ENCODE data around the gene COL1A1. TPM values are rescaled to one million over a fixed set of nuclear protein-coding genes. Genes with fewer than 3 reads are reported as not detected.

COL1A1 gene
- total and polyA plus RNA-seq, 2 of the 13 experiments (the other 11 are each of a cell fraction or from before 2014, with no cell fraction given) = 0.05 TPM; not detected in 1

- TF ChIP-seq FOXO4 (CRISPR knock-in tag; conservative IDR thresholded peaks at IDR 0.05) (0 out of 2 replicates have a peak, but pooled peaks have one; percentile 84), ZNF7 (CRISPR knock-in tag; IDR thresholded peaks at IDR 0.05) (no peak), ZNF563 (CRISPR knock-in tag; IDR thresholded peaks at IDR 0.05) (no peak; the same call in 1 of the 2 replicates), ZNF10 (CRISPR knock-in tag; IDR thresholded peaks at IDR 0.05; ENCODE audit: borderline replicate concordance, low read depth) (no peak), ZNF296 (CRISPR knock-in tag; conservative IDR thresholded peaks at IDR 0.05) (no peak), AKAP8 (CRISPR knock-in tag; IDR thresholded peaks at IDR 0.05) (no peak), BCL6 (CRISPR knock-in tag; IDR thresholded peaks at IDR 0.05) (peak; percentile 38; the same call in 1 of the 2 replicates), ZSCAN30 (CRISPR knock-in tag; IDR thresholded peaks at IDR 0.05) (no peak), GATAD2A (CRISPR knock-in tag; IDR thresholded peaks at IDR 0.05) (peak; percentile 61; the same call in 1 of the 2 replicates), ZNF564 (CRISPR knock-in tag; IDR thresholded peaks at IDR 0.05) (0 out of 2 replicates have a peak, but pooled peaks have one; percentile 38), RELA (CRISPR knock-in tag; IDR thresholded peaks at IDR 0.05) (0 out of 2 replicates have a peak, but pooled peaks have one; percentile 41), KDM3A (CRISPR knock-in tag; IDR thresholded peaks at IDR 0.05; ENCODE audit: low read depth) (no peak), ZNF468 (CRISPR knock-in tag; IDR thresholded peaks at IDR 0.05) (no peak), ZFP62 (CRISPR knock-in tag; IDR thresholded peaks at IDR 0.05) (no peak), ZNF841 (CRISPR knock-in tag; IDR thresholded peaks at IDR 0.05; ENCODE audit: borderline replicate concordance) (no peak), CHD4 (IDR thresholded peaks at IDR 0.05; ENCODE audit: borderline replicate concordance, low read length) (no peak)
- TF ChIP-seq, protein P1, sequence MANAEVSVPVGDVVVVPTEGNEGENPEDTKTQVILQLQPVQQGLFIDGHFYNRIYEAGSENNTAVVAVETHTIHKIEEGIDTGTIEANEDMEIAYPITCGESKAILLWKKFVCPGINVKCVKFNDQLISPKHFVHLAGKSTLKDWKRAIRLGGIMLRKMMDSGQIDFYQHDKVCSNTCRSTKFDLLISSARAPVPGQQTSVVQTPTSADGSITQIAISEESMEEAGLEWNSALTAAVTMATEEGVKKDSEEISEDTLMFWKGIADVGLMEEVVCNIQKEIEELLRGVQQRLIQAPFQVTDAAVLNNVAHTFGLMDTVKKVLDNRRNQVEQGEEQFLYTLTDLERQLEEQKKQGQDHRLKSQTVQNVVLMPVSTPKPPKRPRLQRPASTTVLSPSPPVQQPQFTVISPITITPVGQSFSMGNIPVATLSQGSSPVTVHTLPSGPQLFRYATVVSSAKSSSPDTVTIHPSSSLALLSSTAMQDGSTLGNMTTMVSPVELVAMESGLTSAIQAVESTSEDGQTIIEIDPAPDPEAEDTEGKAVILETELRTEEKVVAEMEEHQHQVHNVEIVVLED (CRISPR knock-in tag; IDR thresholded peaks at IDR 0.05; ENCODE audit: borderline replicate concordance) = peak; percentile 52
- TF ChIP-seq, protein P2, sequence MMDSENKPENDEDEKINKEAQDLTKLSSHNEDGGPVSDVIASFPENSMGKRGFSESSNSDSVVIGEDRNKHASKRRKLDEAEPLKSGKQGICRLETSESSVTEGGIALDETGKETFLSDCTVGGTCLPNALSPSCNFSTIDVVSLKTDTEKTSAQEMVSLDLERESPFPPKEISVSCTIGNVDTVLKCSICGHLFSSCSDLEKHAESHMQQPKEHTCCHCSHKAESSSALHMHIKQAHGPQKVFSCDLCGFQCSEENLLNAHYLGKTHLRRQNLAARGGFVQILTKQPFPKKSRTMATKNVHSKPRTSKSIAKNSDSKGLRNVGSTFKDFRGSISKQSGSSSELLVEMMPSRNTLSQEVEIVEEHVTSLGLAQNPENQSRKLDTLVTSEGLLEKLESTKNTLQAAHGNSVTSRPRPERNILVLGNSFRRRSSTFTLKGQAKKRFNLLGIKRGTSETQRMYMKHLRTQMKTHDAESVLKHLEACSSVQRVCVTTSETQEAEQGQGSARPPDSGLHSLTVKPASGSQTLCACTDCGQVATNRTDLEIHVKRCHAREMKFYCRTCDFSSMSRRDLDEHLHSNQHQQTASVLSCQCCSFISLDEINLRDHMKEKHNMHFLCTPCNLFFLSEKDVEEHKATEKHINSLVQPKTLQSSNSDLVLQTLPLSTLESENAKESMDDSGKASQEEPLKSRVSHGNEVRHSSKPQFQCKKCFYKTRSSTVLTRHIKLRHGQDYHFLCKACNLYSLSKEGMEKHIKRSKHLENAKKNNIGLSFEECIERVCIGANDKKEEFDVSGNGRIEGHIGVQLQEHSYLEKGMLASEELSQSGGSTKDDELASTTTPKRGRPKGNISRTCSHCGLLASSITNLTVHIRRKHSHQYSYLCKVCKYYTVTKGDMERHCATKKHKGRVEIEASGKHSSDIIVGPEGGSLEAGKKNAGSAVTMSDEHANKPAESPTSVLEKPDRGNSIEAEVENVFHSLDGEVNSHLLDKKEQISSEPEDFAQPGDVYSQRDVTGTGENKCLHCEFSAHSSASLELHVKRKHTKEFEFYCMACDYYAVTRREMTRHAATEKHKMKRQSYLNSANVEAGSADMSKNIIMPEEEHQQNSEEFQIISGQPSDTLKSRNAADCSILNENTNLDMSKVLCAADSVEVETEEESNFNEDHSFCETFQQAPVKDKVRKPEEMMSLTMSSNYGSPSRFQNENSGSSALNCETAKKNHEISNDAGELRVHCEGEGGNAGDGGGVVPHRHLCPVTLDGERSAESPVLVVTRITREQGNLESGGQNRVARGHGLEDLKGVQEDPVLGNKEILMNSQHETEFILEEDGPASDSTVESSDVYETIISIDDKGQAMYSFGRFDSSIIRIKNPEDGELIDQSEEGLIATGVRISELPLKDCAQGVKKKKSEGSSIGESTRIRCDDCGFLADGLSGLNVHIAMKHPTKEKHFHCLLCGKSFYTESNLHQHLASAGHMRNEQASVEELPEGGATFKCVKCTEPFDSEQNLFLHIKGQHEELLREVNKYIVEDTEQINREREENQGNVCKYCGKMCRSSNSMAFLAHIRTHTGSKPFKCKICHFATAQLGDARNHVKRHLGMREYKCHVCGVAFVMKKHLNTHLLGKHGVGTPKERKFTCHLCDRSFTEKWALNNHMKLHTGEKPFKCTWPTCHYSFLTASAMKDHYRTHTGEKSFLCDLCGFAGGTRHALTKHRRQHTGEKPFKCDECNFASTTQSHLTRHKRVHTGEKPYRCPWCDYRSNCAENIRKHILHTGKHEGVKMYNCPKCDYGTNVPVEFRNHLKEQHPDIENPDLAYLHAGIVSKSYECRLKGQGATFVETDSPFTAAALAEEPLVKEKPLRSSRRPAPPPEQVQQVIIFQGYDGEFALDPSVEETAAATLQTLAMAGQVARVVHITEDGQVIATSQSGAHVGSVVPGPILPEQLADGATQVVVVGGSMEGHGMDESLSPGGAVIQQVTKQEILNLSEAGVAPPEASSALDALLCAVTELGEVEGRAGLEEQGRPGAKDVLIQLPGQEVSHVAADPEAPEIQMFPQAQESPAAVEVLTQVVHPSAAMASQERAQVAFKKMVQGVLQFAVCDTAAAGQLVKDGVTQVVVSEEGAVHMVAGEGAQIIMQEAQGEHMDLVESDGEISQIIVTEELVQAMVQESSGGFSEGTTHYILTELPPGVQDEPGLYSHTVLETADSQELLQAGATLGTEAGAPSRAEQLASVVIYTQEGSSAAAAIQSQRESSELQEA (CRISPR knock-in tag; IDR thresholded peaks at IDR 0.05; ENCODE audit: not compliant biosample characterization) = peak; percentile 51
These were observed 23.2 kb downstream of the COL1A1 start (continued) for GRCh38 chr17:50177983-50178834.
